Sigmoid colon (tissue), 7 donors: ENCODE data around the gene NHERF2. TPM values are rescaled to one million over a fixed set of nuclear protein-coding genes. Genes with fewer than 3 reads are reported as not detected.

Experiments
- DNase-seq: peaks from one replicate; pipeline ENCODE4 v3.0.0-alpha.2; 2019
- H3K27ac ChIP-seq, 4 donors: fragments of 200-600 bp; sonication (generic); one replicate each; pipeline ENCODE4 v1.5.1; 2016 to 2019; ENCODE audit warnings: mild to moderate bottlenecking in 1 of 4
- H3K27me3 ChIP-seq, 3 donors: fragments of 200-600 bp; sonication (generic); one replicate each; pipeline ENCODE4 v1.5.1; 2019; ENCODE audit warnings: mild to moderate bottlenecking in 1 of 3
- H3K36me3 ChIP-seq, 4 donors: fragments of 200-600 bp; sonication (generic); one replicate each; pipeline ENCODE4 v1.5.1; 2016 to 2019
- H3K4me1 ChIP-seq, 4 donors: fragments of 200-600 bp; sonication (generic); one replicate each; pipeline ENCODE4 v1.5.1; 2017 to 2019
- H3K4me3 ChIP-seq, 4 donors: fragments of 200-600 bp; sonication (generic); one replicate each; pipeline ENCODE4 v1.5.1; 2017 to 2019; ENCODE audit warnings: mild to moderate bottlenecking in 2 of 4, moderate library complexity in 1 of 4
- H3K9me3 ChIP-seq, 4 donors: fragments of 200-600 bp in 3 of 4; sonication (generic) in 3 of 4; one replicate each; pipeline versions ENCODE4 v1.5.1 to v1.6.1; 2013 to 2019
- CTCF ChIP-seq, 4 experiments: fragments of 450-650 bp in 3 of 4; fragments of 200-600 bp in 1 of 4; IDR thresholded peaks; one replicate each; pipeline ENCODE4 v1.5.1; 2016 to 2019; ENCODE audit warnings: antibody characterized with exemption in 4 of 4, mild to moderate bottlenecking in 3 of 4, moderate library complexity in 2 of 4
- EP300 ChIP-seq, 4 donors: sonication (generic); formaldehyde crosslinking; IDR thresholded peaks; one replicate each; pipeline ENCODE4 v1.6.1; 2017; ENCODE audit warnings: antibody characterized with exemption in 4 of 4
- POLR2A ChIP-seq, 2 donors: fragments of 450-650 bp; IDR thresholded peaks; one replicate each; pipeline ENCODE4 v1.6.1; 2016; ENCODE audit warnings: antibody characterized with exemption in 2 of 2, mild to moderate bottlenecking in 2 of 2, moderate library complexity in 2 of 2
- POLR2AphosphoS5 ChIP-seq, 4 donors: sonication (generic); formaldehyde crosslinking; IDR thresholded peaks; one replicate each; pipeline ENCODE4 v1.6.1; 2017; ENCODE audit warnings: antibody characterized with exemption in 4 of 4
- WGBS, 2 donors: extraction: QIAGEN DNeasy Blood & Tissue Kit; methylation state at CpG; one replicate each; pipeline ENCODE4 v1.1.7; 2013; 5-methylcytosine and 5-hydroxymethylcytosine counted together
- intact Hi-C: fragments of 100-400 bp; cut with DNase I; formaldehyde crosslinking; loops from one replicate; pipeline ENCODE4 v1.15.1; 2023
- polyA plus RNA-seq, 3 donors: library from polyadenylated mRNA; stranded (reverse); fragments of 200-250 nt; gene quantifications; one replicate each; pipeline ENCODE4 v1.2.3, GENCODE V29; 2013
- total RNA-seq, 4 donors: library from RNA; depleted of rRNA; stranded (reverse); fragments of >200 nt; gene quantifications; one replicate each; pipeline ENCODE4 v1.1.0, GENCODE V29; 2016
- donor health status: healthy with polysubstance abuse.
- donor health status: Bipolar disorder and iron deficiency.
- donor health status: healthy.

Gene NHERF2
- total and polyA plus RNA-seq, 7 donors: 23.5 to 105 (median 46.7) TPM

DNA sequence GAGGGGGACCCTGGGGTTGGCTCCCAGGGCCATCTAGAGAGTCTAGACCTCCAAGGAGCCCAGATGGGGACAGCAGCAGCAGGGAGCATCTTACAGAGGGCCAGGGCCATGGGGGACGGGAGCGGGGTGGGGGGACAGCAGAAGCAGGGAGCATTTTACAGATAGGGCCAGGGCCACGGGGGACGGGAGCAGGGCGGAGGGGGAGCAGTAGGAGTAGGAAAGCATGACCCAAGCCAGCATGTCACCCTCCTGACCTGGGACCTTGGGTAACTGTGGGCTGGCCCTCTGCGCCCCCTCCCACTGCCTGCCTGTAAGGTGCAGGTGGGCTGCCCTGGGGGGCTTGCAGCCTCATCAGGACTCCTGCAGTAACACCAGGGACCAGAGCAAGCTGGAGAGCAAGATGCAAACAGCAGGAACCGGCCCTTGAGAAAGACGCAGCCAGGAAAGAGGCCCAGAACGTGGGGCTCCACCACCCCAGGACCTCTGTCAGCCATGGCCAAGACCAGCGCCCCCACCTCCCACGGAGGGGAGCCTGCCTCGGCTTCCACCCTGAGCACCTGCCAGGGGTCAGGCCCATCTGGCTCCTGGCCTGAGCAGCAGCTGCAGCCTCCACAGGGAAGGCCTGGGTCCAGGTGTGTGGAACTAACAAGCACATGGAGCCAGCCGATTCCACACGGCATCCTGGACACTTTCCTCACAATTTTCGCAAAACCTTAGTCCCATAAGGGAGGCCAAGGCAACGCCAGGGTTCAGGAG, 19.4 kb upstream of the NHERF2 start:
- 81 to 83% methylated on average over 16 of the region's 16 CpGs for WGBS, 2 donors
- Histone ChIP-seq H3K4me1 (peaks cover 0 to 73% (median 61%) of the 10 kb centered on the region in 4 donors), H3K27ac (peak overlapping the region in 1 of 4 donors; percentile 89), H3K36me3 (peaks cover 2 to 13% (median 7%) of the 10 kb centered on the region in 4 donors), H3K9me3 (no peaks in the 10 kb centered on the region), H3K4me3 (no peak overlapping the region), H3K27me3 (no peaks in the 10 kb centered on the region)
- TF ChIP-seq CTCF (IDR thresholded peaks at IDR 0.05) (no peak), POLR2AphosphoS5 (IDR thresholded peaks at IDR 0.05) (no peak), POLR2A (IDR thresholded peaks at IDR 0.05) (no peak), EP300 (IDR thresholded peaks at IDR 0.05) (no peak)
- intact Hi-C loops: no loop called here
- DNase-seq: no peak

GRCh38 chr16:2008009-2008526, 18.6 kb upstream of the NHERF2 start:
- Histone ChIP-seq H3K9me3 (no peaks in the 10 kb centered on the region), H3K4me3 (peak overlapping the region in 3 of 4 donors; percentile 74 to 99 (median 80)), H3K27ac (peak overlapping the region in 3 of 4 donors; percentile 78 to 97 (median 89)), H3K27me3 (no peaks in the 10 kb centered on the region), H3K4me1 (peaks cover 0 to 73% (median 61%) of the 10 kb centered on the region in 4 donors), H3K36me3 (peaks cover 0 to 5% (median 2%) of the 10 kb centered on the region in 4 donors)
- intact Hi-C loops: no loop called here
- 8 to 28% methylated on average over 15 of the region's 15 CpGs for WGBS, 2 donors
- no peak for DNase-seq
- TF ChIP-seq POLR2A (IDR thresholded peaks at IDR 0.05) (no peak), POLR2AphosphoS5 (IDR thresholded peaks at IDR 0.05) (no peak), EP300 (IDR thresholded peaks at IDR 0.05) (no peak), CTCF (IDR thresholded peaks at IDR 0.05) (no peak)

DNA sequence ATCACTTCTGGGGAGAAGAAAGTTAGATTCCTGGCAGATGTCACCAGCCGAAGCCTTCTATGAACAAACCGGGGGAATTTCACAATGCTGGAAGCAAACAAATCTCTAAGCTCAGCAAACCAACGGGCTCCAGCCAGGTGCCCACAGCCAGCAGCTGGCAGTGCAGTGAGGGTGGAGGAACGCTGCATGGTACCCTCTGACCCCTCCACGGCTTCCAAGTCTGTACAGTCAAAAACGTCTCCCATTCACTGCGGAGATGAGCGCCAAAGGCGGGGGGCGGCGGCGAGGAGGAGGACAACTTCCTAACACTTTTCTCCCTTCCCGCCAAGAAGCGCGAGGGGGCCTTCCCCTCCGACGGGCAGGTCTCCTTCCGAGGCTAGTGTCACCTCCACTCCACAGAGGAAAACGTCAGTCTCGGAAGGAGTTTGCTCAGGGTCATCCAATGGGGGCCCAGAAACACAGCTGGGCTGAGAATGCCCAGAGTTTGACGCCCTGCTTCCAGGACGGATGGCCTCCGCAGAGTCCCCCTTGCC, 18.0 kb upstream of the NHERF2 start:
- peak overlapping the region; percentile 78 to 97 (median 92) for H3K27ac ChIP-seq
- H3K4me3 ChIP-seq: peak overlapping the region; percentile 55 to 99 (median 77)
- no peaks in the 10 kb centered on the region for H3K36me3 ChIP-seq
- intact Hi-C loops: no loop called here
- WGBS, 2 donors: 1 to 2% methylated on average over 23 of the region's 23 CpGs
- H3K4me1 ChIP-seq: peaks cover 0 to 67% (median 59%) of the 10 kb centered on the region in 4 donors
- H3K9me3 ChIP-seq: no peaks in the 10 kb centered on the region
- H3K27me3 ChIP-seq: no peaks in the 10 kb centered on the region
- TF ChIP-seq CTCF (IDR thresholded peaks at IDR 0.05) (no peak), POLR2AphosphoS5 (IDR thresholded peaks at IDR 0.05) (no peak), EP300 (IDR thresholded peaks at IDR 0.05) (no peak), POLR2A (IDR thresholded peaks at IDR 0.05) (no peak)
- DNase-seq: no peak

- intact Hi-C loops: no loop called here
- peak overlapping the region; percentile 55 to 99 (median 77) for H3K4me3 ChIP-seq
- 1% methylated on average over 55 of the region's 55 CpGs for WGBS, 2 donors
- H3K36me3 ChIP-seq: no peaks in the 10 kb centered on the region
- peak overlapping the region; percentile 78 to 97 (median 92) for H3K27ac ChIP-seq
- no peaks in the 10 kb centered on the region for H3K27me3 ChIP-seq
- H3K4me1 ChIP-seq: peaks cover 0 to 62% (median 53%) of the 10 kb centered on the region in 4 donors
- H3K9me3 ChIP-seq: no peaks in the 10 kb centered on the region
- no peak for DNase-seq
- TF ChIP-seq POLR2AphosphoS5 (IDR thresholded peaks at IDR 0.05) (no peak), CTCF (IDR thresholded peaks at IDR 0.05) (no peak), POLR2A (IDR thresholded peaks at IDR 0.05) (no peak), EP300 (IDR thresholded peaks at IDR 0.05) (no peak)
Observed at GRCh38 chr16:2009164-2009711, 17.5 kb upstream of the NHERF2 start.
